HepG2 (cell line): ENCODE data around the gene PCBP4. TPM values are rescaled to one million over a fixed set of nuclear protein-coding genes. Genes with fewer than 3 reads are reported as not detected.

Experiments
- CTCF ChIP-seq: sonication (generic); formaldehyde crosslinking; IDR thresholded peaks from 2 replicates; pipeline ENCODE4 v1.5.0; 2020; ENCODE audit warnings: mild to moderate bottlenecking, missing genetic modification reagents, moderate library complexity
- HIC2 ChIP-seq: sonication (generic); formaldehyde crosslinking; IDR thresholded peaks from 2 replicates; pipeline ENCODE4 v1.9.0; 2022; ENCODE audit warnings: low read depth, missing genetic modification reagents
- NR0B2 ChIP-seq: sonication (generic); formaldehyde crosslinking; IDR thresholded peaks from 2 replicates; pipeline ENCODE4 v1.4.0; 2020; ENCODE audit warnings: mild to moderate bottlenecking, missing genetic modification reagents
- TFAP4 ChIP-seq: sonication (generic); IDR thresholded peaks from 2 replicates; pipeline ENCODE4 v1.6.1; 2016; ENCODE audit warnings: low read depth, borderline replicate concordance
- TIGD3 ChIP-seq: sonication (generic); formaldehyde crosslinking; IDR thresholded peaks from 2 replicates; pipeline ENCODE4 v1.5.1; 2020; ENCODE audit warnings: mild to moderate bottlenecking, missing genetic modification reagents, borderline replicate concordance
- ZFY ChIP-seq: sonication (generic); formaldehyde crosslinking; IDR thresholded peaks from 2 replicates; pipeline ENCODE4 v1.4.0; 2020; ENCODE audit warnings: missing genetic modification reagents
- ZNF138 ChIP-seq: sonication (generic); formaldehyde crosslinking; IDR thresholded peaks from 2 replicates; pipeline ENCODE4 v1.5.0; 2020; ENCODE audit warnings: mild to moderate bottlenecking, low read depth, missing genetic modification reagents
- ZSCAN12 ChIP-seq: sonication (generic); formaldehyde crosslinking; IDR thresholded peaks from 2 replicates; pipeline ENCODE4 v1.9.0; 2021; ENCODE audit warnings: mild to moderate bottlenecking, missing genetic modification reagents
- ZSCAN31 ChIP-seq: sonication (generic); formaldehyde crosslinking; IDR thresholded peaks from 2 replicates; pipeline ENCODE4 v1.5.0; 2020; ENCODE audit warnings: low read depth, mild to moderate bottlenecking, missing genetic modification reagents
- polyA plus RNA-seq, 8 experiments: library from polyadenylated mRNA; depleted of rRNA in 3 of 8; stranded (reverse) in 7 of 8; unstranded in 1 of 8; fragments of >200 nt; fragmentation: Illumina TruSeq in 4 of 8; extraction: Trizol in 4 of 8; gene quantifications; 2 replicates each; pipeline versions ENCODE4 v1.2.1 to v1.2.3, GENCODE V29; 2011 to 2016; ENCODE audit warnings: low read depth in 4 of 8, missing spikeins in 1 of 8, mixed read lengths in 1 of 8; ENCODE audit not compliant: insufficient read depth in 1 of 8
- total RNA-seq, 5 experiments: library from RNA; depleted of rRNA; stranded (reverse); fragments of >200 nt; fragmentation: Illumina TruSeq; extraction: Trizol; gene quantifications; 2 replicates each; pipeline ENCODE4 v1.2.3, GENCODE V29; 2016; ENCODE audit warnings: low read depth in 1 of 5

PCBP4 gene
- total and polyA plus RNA-seq, 2 of the 13 experiments (the other 11 are each of a cell fraction or from before 2014, with no cell fraction given) = 36.8 to 51.3 TPM

GRCh38 chr3:51966922-51967383 lies 301 bp downstream of the PCBP4 start (continued):
- TF ChIP-seq HIC2 (CRISPR knock-in tag) = 0 out of 2 replicates have a peak, but pooled peaks have one; percentile 48
- TF ChIP-seq ZNF138 = 0 out of 2 replicates have a peak, but pooled peaks have one; percentile 21
- TF ChIP-seq ZFY = peak; percentile 41
- no peak for TF ChIP-seq TIGD3 (CRISPR knock-in tag)
- no peak for TF ChIP-seq TFAP4
- TF ChIP-seq NR0B2 (CRISPR knock-in tag) = peak; percentile 15; the same call in 1 of the 2 replicates
- no peak for TF ChIP-seq ZSCAN12 (CRISPR knock-in tag)
- TF ChIP-seq CTCF (CRISPR knock-in tag) = peak; percentile 18; the same call in 1 of the 2 replicates
- TF ChIP-seq ZSCAN31 = 0 out of 2 replicates have a peak, but pooled peaks have one; percentile 46
